ENCODE measurements around the gene ADARB2.

DNA sequence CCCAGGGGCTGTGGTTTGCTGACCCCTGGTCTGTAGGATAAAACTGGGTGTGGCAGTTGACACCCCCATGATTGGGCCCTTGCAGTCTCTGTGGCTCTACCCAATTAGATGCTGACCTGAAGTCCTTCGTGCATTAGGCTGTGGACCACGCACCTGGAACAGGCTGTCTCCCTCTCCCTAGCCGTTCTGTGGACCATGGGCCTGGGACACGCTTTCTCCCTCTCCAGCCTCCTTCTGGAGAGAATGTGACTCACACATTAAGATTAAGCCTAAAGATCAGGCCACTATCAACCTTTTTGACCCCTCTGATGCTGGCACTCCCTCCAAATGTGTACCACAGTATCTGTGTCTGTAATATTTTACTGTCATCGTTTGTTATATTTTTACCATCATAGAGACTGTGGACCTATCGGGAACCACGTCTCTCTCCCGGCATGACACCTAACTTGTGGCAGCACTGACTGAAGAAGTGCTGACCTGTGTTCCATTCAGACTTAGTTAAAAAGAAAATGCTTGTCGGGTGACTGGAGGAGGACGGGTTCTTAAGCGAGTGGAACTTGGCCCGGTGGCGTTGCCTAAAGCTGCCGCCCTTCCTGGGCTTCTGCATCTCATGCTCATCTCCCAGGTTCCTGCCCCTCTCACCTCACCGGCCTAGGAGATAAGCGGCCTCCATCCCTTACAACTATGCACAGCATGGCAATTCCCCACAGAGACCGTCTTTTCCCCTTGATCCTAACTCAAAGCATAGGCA is 588.3 kb downstream of the ADARB2 start:
- TF ChIP-seq, protein P1, sequence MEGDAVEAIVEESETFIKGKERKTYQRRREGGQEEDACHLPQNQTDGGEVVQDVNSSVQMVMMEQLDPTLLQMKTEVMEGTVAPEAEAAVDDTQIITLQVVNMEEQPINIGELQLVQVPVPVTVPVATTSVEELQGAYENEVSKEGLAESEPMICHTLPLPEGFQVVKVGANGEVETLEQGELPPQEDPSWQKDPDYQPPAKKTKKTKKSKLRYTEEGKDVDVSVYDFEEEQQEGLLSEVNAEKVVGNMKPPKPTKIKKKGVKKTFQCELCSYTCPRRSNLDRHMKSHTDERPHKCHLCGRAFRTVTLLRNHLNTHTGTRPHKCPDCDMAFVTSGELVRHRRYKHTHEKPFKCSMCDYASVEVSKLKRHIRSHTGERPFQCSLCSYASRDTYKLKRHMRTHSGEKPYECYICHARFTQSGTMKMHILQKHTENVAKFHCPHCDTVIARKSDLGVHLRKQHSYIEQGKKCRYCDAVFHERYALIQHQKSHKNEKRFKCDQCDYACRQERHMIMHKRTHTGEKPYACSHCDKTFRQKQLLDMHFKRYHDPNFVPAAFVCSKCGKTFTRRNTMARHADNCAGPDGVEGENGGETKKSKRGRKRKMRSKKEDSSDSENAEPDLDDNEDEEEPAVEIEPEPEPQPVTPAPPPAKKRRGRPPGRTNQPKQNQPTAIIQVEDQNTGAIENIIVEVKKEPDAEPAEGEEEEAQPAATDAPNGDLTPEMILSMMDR (IDR thresholded peaks at IDR 0.05): no peak
- TF ChIP-seq POLR2A (IDR thresholded peaks at IDR 0.05): no peak
- TF ChIP-seq POLR2AphosphoS5 (IDR thresholded peaks at IDR 0.05): no peak
